HepG2 (cell line): ENCODE results near the gene CLDN3. TPM values are rescaled to one million over a fixed set of nuclear protein-coding genes. Genes with fewer than 3 reads are reported as not detected.

Experiments used
- ATF7-NPFF ChIP-seq: sonication (generic); formaldehyde crosslinking; IDR thresholded peaks from 2 replicates; pipeline ENCODE4 v1.8.1; 2023; ENCODE audit warnings: mild to moderate bottlenecking, low read depth, missing genetic modification reagents, moderate library complexity
- KLF6 ChIP-seq: IDR thresholded peaks from 2 replicates; pipeline ENCODE4 v1.8.0; 2016; ENCODE audit warnings: missing biosample characterization, missing genetic modification reagents
- TEAD2 ChIP-seq: sonication (generic); formaldehyde crosslinking; IDR thresholded peaks from 2 replicates; pipeline ENCODE4 v1.9.0; 2021; ENCODE audit warnings: missing genetic modification reagents
- ZKSCAN8 ChIP-seq: IDR thresholded peaks from 2 replicates; pipeline ENCODE4 v1.6.1; 2016; ENCODE audit warnings: borderline replicate concordance, missing genetic modification reagents, missing compliant biosample characterization
- ZNF143 ChIP-seq: sonication (generic); formaldehyde crosslinking; IDR thresholded peaks from 2 replicates; pipeline ENCODE4 v1.4.0; 2020; ENCODE audit warnings: missing genetic modification reagents
- ZNF335 ChIP-seq: sonication (generic); formaldehyde crosslinking; IDR thresholded peaks from 2 replicates; pipeline ENCODE4 v1.4.0; 2020; ENCODE audit warnings: missing genetic modification reagents
- polyA plus RNA-seq, 8 experiments: library from polyadenylated mRNA; depleted of rRNA in 3 of 8; stranded (reverse) in 7 of 8; unstranded in 1 of 8; fragments of >200 nt; fragmentation: Illumina TruSeq in 4 of 8; extraction: Trizol in 4 of 8; gene quantifications; 2 replicates each; pipeline versions ENCODE4 v1.2.1 to v1.2.3, GENCODE V29; 2011 to 2016; ENCODE audit warnings: low read depth in 4 of 8, missing spikeins in 1 of 8, mixed read lengths in 1 of 8; ENCODE audit not compliant: insufficient read depth in 1 of 8
- total RNA-seq, 5 experiments: library from RNA; depleted of rRNA; stranded (reverse); fragments of >200 nt; fragmentation: Illumina TruSeq; extraction: Trizol; gene quantifications; 2 replicates each; pipeline ENCODE4 v1.2.3, GENCODE V29; 2016; ENCODE audit warnings: low read depth in 1 of 5
- TF ChIP-seq, protein P1 (sequence below): sonication (generic); formaldehyde crosslinking; IDR thresholded peaks from 2 replicates; pipeline ENCODE4 v1.4.0; 2020; ENCODE audit warnings: low read depth, missing genetic modification reagents
- TF ChIP-seq, protein P2 (sequence below): sonication (generic); formaldehyde crosslinking; IDR thresholded peaks from 2 replicates; pipeline ENCODE4 v1.4.0; 2020; ENCODE audit warnings: mild to moderate bottlenecking, missing genetic modification reagents
- TF ChIP-seq, protein P3 (sequence below), 2 experiments: sonication (generic) in 1 of 2; formaldehyde crosslinking in 1 of 2; IDR thresholded peaks; 2 replicates each; pipeline versions ENCODE4 v1.4.0 to v1.6.1; 2016 to 2020; ENCODE audit warnings: borderline replicate concordance in 1 of 2, low read depth in 1 of 2, mild to moderate bottlenecking in 1 of 2, missing genetic modification reagents in 1 of 2
- TF ChIP-seq, protein P4 (sequence below), 2 experiments: sonication (generic) in 1 of 2; formaldehyde crosslinking in 1 of 2; IDR thresholded peaks; 2 replicates each; pipeline versions ENCODE4 v1.4.0 to v1.6.1; 2018 to 2020; ENCODE audit warnings: missing genetic modification reagents in 2 of 2, borderline replicate concordance in 1 of 2, low read depth in 1 of 2, mild to moderate bottlenecking in 1 of 2, missing biosample characterization in 1 of 2

The CLDN3 gene
- total and polyA plus RNA-seq, 2 of the 13 experiments (the other 11 are each of a cell fraction or from before 2014, with no cell fraction given), result 0.31 to 0.51 TPM

DNA sequence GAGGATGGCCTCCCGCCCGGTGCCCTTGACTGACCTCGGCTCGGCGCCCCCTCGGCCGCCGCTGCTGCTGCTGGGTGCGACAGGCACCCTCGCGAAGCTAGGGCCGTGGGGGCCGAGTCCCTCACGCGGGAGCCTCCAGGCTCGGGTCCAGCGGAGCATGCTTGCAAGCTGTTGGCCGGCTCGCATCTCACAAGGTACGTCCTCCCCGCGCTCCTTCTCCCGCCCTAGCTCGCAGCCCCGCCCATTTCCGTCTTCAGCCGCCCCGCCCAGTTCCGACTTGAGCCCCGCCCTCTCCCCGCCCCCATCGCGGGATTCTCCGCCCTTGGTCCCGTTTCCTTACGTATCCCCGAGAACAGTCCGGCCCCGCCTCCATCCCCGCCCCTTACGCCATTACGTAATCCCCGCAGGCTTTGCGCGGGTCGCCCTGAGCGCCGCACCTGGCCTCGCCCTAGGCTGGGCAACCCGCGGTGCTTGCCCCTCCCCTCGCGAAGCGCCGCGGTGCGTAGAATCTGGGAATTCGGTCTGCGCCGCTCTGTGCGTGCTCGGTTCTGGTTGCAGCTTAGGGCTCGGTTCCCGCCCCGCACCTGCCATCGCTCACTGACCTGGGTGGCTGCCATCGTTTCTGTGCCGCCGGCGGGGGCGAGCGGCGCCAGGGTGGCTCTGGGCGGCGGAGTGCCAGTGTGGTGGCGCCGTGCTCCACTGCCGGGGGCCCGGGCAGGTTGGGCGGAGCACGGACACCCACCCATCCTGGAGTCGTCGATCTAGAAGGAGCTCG, 31.3 kb downstream of the CLDN3 start, which contains the start of gene ABHD11 (continued):
- TF ChIP-seq, protein P1, sequence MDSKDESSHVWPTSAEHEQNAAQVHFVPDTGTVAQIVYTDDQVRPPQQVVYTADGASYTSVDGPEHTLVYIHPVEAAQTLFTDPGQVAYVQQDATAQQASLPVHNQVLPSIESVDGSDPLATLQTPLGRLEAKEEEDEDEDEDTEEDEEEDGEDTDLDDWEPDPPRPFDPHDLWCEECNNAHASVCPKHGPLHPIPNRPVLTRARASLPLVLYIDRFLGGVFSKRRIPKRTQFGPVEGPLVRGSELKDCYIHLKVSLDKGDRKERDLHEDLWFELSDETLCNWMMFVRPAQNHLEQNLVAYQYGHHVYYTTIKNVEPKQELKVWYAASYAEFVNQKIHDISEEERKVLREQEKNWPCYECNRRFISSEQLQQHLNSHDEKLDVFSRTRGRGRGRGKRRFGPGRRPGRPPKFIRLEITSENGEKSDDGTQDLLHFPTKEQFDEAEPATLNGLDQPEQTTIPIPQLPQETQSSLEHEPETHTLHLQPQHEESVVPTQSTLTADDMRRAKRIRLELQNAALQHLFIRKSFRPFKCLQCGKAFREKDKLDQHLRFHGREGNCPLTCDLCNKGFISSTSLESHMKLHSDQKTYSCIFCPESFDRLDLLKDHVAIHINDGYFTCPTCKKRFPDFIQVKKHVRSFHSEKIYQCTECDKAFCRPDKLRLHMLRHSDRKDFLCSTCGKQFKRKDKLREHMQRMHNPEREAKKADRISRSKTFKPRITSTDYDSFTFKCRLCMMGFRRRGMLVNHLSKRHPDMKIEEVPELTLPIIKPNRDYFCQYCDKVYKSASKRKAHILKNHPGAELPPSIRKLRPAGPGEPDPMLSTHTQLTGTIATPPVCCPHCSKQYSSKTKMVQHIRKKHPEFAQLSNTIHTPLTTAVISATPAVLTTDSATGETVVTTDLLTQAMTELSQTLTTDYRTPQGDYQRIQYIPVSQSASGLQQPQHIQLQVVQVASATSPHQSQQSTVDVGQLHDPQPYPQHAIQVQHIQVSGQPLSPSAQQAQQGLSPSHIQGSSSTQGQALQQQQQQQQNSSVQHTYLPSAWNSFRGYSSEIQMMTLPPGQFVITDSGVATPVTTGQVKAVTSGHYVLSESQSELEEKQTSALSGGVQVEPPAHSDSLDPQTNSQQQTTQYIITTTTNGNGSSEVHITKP (CRISPR knock-in tag), result peak; percentile 61; the same call in 1 of the 2 replicates
- TF ChIP-seq ZNF143 (peak; percentile 78), KLF6 (peak; percentile 48), TEAD2 (CRISPR knock-in tag) (no peak), ATF7-NPFF (CRISPR knock-in tag) (peak; percentile 88), ZKSCAN8 (CRISPR knock-in tag) (peak; percentile 41), ZNF335 (CRISPR knock-in tag) (0 out of 2 replicates have a peak, but pooled peaks have one; percentile 43)
- TF ChIP-seq, protein P2, sequence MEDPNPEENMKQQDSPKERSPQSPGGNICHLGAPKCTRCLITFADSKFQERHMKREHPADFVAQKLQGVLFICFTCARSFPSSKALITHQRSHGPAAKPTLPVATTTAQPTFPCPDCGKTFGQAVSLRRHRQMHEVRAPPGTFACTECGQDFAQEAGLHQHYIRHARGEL (CRISPR knock-in tag), result peak; percentile 86; the same call in 1 of the 2 replicates
- TF ChIP-seq, protein P3, sequence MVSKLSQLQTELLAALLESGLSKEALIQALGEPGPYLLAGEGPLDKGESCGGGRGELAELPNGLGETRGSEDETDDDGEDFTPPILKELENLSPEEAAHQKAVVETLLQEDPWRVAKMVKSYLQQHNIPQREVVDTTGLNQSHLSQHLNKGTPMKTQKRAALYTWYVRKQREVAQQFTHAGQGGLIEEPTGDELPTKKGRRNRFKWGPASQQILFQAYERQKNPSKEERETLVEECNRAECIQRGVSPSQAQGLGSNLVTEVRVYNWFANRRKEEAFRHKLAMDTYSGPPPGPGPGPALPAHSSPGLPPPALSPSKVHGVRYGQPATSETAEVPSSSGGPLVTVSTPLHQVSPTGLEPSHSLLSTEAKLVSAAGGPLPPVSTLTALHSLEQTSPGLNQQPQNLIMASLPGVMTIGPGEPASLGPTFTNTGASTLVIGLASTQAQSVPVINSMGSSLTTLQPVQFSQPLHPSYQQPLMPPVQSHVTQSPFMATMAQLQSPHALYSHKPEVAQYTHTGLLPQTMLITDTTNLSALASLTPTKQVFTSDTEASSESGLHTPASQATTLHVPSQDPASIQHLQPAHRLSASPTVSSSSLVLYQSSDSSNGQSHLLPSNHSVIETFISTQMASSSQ (IDR thresholded peaks at IDR 0.05; ENCODE audit: low read depth), result no peak
- TF ChIP-seq, protein P3 (CRISPR knock-in tag; IDR thresholded peaks at IDR 0.05; ENCODE audit: borderline replicate concordance), result no peak; the same call in 1 of the 2 replicates
- TF ChIP-seq, protein P4, sequence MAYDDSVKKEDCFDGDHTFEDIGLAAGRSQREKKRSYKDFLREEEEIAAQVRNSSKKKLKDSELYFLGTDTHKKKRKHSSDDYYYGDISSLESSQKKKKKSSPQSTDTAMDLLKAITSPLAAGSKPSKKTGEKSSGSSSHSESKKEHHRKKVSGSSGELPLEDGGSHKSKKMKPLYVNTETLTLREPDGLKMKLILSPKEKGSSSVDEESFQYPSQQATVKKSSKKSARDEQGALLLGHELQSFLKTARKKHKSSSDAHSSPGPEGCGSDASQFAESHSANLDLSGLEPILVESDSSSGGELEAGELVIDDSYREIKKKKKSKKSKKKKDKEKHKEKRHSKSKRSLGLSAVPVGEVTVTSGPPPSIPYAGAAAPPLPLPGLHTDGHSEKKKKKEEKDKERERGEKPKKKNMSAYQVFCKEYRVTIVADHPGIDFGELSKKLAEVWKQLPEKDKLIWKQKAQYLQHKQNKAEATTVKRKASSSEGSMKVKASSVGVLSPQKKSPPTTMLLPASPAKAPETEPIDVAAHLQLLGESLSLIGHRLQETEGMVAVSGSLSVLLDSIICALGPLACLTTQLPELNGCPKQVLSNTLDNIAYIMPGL (CRISPR knock-in tag; IDR thresholded peaks at IDR 0.05; ENCODE audit: borderline replicate concordance in 1 of 2, low read depth in 1 of 2), result peak; percentile 76 to 87
